HG03457 (cell line): ENCODE data around the gene FILIP1L.

Experiments
- ATAC-seq: cut with Tn5 transposase; IDR thresholded peaks from one replicate; pipeline ENCODE4 v1.9.1; 2021; ENCODE audit warnings: moderate number of reproducible peaks; ENCODE audit not compliant: unreplicated experiment

Gene FILIP1L

DNA sequence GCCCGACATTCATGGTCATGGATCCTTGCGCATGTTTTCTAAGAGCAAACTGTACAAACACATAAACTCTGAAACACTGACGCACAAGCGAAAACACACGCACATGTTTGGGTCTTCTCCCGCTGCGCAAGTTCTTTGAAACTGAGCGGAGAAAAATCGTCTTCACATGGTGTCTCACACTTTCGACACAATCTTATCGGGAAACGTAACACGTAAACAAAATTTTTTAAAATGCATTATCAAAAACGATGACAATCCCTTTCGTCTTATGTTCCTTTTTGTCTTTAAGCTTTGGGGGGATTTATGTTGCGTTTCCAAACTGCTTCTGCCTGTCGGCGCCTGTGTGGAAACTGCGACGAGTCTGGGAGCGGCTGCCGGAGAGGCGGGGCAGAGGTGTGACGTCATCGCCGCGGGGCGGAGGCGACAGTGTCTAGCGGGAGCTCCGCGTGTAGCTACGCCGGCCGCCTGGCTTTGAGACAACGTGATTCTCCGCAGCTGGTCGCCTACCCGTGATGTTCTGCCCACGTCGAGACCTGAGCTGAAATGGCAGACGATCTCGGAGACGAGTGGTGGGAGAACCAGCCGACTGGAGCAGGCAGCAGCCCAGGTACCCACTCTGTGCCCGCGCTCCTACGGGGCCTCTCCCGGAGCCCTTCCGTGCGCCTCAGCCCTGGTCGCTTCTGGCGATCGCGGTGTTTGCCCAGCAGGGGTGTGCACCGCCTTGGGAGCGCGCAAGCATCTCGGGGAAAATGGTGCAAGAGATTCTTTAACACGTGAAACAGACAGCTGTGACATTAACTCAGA lies 296.7 kb downstream of the FILIP1L start, which contains the start of gene CMSS1:
Gene CMSS1 (plus strand): TSS at position 426 of the 804 bp plus-strand sequence.
- ATAC-seq = peak; percentile 93

DNA sequence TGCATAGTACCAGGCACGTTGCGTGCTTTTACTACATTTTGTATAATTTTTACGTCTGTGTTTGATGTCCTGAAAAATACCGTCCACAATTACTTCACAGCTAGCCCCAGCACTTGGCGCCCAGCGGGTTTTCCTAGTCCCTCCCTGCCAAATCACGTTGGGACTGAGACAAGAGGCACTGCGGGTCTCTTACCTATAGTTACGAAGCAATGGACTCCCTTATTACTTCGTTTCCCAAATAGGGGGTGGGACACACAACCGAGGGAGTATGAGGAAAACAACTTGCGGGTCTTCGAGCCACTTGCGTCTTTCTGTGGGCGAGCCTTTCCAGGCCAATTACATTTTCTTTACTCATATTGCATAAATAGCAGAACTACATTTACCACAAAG lies 297.3 kb downstream of the FILIP1L start:
- no peak for ATAC-seq

DNA sequence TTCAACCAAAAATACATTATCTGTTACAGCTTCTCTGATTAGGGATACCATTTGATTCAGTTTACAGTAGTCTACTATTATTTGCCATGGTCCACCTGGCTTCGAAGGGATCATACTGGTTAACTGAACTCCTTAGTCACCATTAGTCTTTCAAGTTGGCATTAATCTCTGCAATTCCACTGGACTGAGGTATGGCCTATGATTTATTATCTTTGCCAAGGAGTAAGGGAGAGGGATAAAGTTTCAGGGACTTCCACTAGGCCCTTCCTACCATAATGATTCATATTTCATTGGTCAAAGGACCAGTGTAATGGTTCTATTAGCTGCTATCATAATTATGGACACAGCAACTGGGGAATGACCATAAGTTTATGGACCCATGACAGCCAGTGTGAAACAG lies 303.9 kb downstream of the FILIP1L start:
- no peak for ATAC-seq

DNA sequence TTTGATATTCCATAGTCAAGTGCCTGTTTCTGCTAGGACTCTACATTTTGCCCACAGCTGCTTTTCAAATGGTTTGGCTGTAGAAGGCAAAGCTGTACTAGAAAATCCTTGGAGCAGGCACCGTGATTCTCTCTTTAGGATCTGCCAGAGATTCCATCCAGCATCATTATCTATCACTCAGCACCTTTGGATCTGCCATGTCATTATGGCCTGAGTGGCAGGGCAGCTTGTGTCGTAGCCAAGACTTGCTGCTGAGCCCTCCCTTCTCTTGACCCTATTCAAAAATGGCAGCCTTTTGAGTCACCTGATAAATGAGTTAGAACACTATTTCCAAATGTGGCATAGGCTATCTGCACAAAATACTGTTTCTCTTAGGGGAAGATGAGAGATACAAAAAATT lies 304.7 kb downstream of the FILIP1L start:
- ATAC-seq = no peak

DNA sequence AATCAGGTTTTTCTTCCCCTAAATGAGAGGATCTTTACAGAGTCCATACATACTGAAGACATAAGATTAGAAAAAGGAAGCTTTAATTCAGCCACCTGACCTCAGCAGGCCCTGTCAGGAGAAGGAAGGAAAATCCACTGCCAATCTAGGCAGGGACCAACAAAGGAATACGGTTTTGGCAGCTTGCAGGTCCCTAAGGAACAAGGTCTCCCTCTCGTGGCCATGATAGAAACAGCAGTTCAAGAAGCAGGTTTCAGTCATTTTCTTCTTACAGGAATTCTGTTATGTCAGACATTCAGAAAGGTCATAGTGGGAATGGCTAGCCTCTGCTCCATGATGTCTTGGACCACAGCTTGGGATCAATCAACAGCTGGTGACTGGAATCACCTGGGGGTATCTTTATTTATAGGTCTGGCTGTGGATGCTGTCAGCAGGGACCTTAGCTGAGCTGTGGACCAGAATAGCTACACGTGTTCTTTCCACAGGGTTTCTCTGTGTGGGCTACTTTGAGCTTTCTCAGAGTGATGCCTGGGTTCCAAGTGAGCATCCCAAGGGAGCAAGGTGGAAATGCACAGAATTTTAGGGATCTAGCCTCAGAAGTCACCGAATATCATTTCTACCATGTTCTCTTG lies 306.0 kb downstream of the FILIP1L start:
- ATAC-seq = peak; percentile 59

DNA sequence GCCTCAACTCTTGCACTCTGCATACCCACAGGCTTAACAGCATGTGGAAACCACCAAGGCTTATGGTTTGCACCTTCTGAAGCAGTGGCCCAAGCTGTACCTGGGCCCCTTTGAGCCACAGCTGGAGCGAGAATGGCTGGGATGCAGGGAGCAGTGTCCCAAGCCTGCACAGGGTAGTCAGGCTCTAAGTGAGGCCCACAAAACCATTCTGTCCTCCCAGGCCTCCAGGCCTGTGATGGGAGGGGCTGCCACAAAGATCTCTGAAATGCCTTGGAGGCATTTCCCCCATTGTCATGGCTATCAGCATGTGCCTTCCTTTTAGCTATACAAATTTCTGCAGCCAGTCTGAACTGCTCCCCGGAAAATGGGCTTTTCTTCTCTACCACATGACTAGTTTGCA lies 309.1 kb downstream of the FILIP1L start:
- ATAC-seq = no peak

DNA sequence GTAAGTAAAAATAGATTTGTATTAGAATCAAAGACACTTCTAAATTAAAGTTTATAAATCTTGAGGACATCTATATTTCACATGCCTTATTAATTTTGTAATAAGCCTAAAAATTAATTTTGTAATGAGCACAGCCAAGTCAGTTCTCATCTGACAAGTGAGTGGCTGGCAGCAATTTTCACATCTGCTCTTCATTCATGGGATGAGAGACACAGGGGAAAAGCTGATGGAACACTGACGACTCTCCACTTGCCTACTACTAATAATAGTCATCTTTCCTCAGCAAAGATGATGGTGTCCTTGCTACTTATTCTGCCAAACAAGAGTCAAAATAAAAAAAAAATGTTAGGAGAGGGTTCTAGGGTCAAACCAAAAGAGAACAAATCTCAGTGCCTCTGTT lies 311.0 kb downstream of the FILIP1L start:
- no peak for ATAC-seq

DNA sequence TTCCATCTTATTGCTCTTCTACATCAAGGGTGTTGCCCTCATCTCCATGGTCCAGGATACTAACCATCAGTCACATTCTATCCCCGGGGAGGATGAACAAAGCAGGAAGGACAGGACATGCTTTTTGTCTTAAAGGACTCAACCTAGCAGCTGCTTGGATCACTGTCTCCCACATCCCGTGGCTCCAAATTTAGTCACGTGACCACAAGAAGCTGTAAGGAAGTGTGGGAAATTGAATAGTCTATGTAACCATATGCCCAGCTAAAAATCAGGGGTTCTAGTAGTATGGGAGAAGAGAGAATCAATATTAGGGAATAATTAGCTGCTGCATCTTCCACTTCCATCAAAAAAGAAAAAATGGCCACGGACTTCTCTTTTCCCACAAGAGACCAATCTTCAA lies 314.9 kb downstream of the FILIP1L start:
- no peak for ATAC-seq

DNA sequence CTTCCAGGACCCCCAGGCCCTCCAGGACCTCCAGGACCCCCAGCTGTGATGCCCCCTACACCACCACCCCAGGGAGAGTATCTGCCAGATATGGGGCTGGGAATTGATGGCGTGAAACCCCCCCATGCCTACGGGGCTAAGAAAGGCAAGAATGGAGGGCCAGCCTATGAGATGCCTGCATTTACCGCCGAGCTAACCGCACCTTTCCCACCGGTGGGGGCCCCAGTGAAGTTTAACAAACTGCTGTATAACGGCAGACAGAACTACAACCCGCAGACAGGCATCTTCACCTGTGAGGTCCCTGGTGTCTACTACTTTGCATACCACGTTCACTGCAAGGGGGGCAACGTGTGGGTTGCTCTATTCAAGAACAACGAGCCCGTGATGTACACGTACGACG lies 318.7 kb downstream of the FILIP1L start:
- no peak for ATAC-seq

DNA sequence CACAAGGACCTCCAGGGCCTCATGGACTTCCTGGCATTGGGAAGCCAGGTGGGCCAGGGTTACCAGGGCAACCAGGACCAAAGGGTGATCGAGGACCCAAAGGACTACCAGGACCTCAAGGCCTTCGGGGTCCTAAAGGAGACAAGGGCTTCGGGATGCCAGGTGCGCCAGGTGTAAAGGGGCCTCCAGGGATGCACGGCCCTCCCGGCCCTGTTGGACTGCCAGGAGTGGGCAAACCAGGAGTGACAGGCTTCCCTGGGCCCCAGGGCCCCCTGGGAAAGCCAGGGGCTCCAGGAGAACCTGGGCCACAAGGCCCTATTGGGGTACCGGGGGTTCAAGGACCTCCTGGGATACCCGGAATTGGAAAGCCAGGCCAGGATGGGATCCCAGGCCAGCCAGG lies 319.8 kb downstream of the FILIP1L start:
- ATAC-seq = no peak

DNA sequence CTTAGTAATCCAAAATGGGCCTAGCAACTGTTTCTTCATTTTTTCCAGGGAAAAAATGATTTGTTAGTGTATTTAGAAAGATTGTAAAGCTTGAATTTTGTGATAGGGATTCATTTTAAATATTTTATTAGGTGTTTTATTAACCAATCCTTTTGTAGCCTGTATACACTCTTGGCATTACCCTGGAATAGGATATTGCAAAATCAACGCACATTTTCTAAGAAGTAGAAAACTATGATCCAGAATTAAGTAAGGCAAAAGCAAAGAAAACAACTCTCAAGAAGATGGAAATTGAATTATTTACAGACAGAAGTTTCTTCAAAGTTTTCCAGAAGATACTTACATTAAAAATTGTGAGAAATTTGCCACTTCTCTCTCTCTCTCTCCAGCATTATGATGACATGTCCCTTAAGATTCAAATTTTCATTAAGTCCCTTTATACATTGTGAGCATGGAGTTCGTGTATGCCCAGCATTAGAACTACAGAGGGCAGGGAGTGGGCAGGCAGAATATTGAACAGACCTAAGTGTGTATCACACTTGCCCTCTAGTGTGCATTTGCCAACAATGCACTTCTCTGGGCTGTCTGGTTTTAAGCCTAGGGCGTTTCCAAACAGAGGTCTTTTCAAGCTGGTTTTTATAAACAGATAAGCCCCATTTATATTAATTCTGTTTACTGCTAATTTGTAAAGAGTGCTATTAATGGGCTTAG lies 325.1 kb downstream of the FILIP1L start:
- peak; percentile 79 for ATAC-seq
